ENCODE results near the gene ANKRD62. TPM values are rescaled to one million over a fixed set of nuclear protein-coding genes. Genes with fewer than 3 reads are reported as not detected.
"Not testable (repeated sequence)": the region's sequence is repeated elsewhere in the genome, so short reads cannot be mapped to it uniquely, and the experiment has no call there.

ANKRD62 gene
- polyA plus RNA-seq, 4 donors, result 0.27 TPM; not detected in 3

- no peak for DNase-seq
- no peaks in the 10 kb centered on the region for H3K9me3 ChIP-seq (ENCODE audit: control insufficient read depth in 2 of 2, insufficient read depth in 1 of 2, low read depth in 1 of 2, low read length in 1 of 2)
- FAIRE-seq, result no peak
- peaks cover 0 to 4% (median 0%) of the 10 kb centered on the region in 3 donors for H3K27me3 ChIP-seq (ENCODE audit: control insufficient read depth in 3 of 3, insufficient read depth in 3 of 3, low read length in 3 of 3)
- no peaks in the 10 kb centered on the region for H3K36me3 ChIP-seq (ENCODE audit: control insufficient read depth in 3 of 3, insufficient read depth in 2 of 3, low read depth in 1 of 3, low read length in 3 of 3)
- 31 to 53% (median 46%) methylated on average over 1 of the region's 1 CpG for WGBS, 3 donors
- H3K4me1 ChIP-seq (ENCODE audit: control insufficient read depth in 3 of 3, insufficient read depth in 2 of 3, low read depth in 1 of 3, low read length in 2 of 3), result no peaks in the 10 kb centered on the region
- no peak overlapping the region for H3K4me3 ChIP-seq (ENCODE audit: low read depth in 1 of 3, low read length in 3 of 3)
- no peak overlapping the region for H3K27ac ChIP-seq (ENCODE audit: low read depth in 1 of 3, low read length in 2 of 3)
These were observed 20.6 kb upstream of the ANKRD62 start for GRCh38 chr18:12072996-12073395.

GRCh38 chr18:12074736-12075135 lies 18.9 kb upstream of the ANKRD62 start:
- Histone ChIP-seq H3K4me1 (ENCODE audit: control insufficient read depth in 3 of 3, insufficient read depth in 2 of 3, low read depth in 1 of 3, low read length in 2 of 3) (no peaks in the 10 kb centered on the region), H3K36me3 (ENCODE audit: control insufficient read depth in 3 of 3, insufficient read depth in 2 of 3, low read depth in 1 of 3, low read length in 3 of 3) (no peaks in the 10 kb centered on the region), H3K27me3 (ENCODE audit: control insufficient read depth in 3 of 3, insufficient read depth in 3 of 3, low read length in 3 of 3) (peaks cover 0 to 4% (median 0%) of the 10 kb centered on the region in 3 donors), H3K27ac (ENCODE audit: low read depth in 1 of 3, low read length in 2 of 3) (no peak overlapping the region), H3K9me3 (ENCODE audit: control insufficient read depth in 2 of 2, insufficient read depth in 1 of 2, low read depth in 1 of 2, low read length in 1 of 2) (no peaks in the 10 kb centered on the region), H3K4me3 (ENCODE audit: low read depth in 1 of 3, low read length in 3 of 3) (no peak overlapping the region)
- no peak for DNase-seq
- FAIRE-seq, result no peak
- 80 to 89% (median 86%) methylated on average over 3 of the region's 3 CpGs for WGBS, 3 donors

DNA sequence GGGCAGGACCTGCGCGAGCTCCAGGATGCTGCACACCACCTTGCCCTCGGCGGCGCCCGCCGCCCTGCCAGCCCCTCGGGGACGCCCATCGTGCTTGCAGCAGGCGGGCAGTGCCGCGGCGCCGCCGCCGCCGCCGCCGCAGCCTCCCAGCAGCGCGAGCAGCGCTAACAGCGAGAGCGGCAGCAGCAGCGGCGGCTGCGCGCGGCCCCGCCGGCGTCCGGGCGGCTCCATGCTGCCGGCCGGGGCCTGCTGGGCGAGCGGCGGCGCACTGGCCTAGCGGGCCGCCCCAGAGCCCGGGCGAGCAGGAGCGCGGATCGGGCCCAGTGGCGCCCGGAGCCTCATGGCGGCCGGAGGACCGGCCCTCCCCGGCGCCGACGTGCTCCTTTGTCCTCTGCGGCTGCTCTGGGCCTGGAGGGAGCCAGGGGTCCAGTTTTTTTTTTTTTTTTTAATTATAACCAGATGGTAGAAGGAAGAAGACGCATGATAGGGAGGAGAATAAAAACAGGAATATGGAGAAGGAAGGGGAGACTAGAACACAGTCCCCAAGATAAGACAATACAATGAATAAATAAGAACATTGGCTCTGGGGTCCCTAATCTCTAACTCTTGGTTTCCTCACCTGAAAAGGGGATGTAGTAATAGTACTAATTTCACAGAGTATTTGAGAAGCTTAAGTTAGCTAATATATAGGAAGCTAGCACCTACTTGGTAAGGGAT lies 17.1 kb upstream of the ANKRD62 start:
- peaks cover 0 to 4% (median 0%) of the 10 kb centered on the region in 3 donors for H3K27me3 ChIP-seq (ENCODE audit: control insufficient read depth in 3 of 3, insufficient read depth in 3 of 3, low read length in 3 of 3)
- DNase-seq, result peak in 1 of 2 donors; percentile 32
- peak overlapping the region in 1 of 3 donors; percentile 44 for H3K4me3 ChIP-seq (ENCODE audit: low read depth in 1 of 3, low read length in 3 of 3)
- H3K4me1 ChIP-seq (ENCODE audit: control insufficient read depth in 3 of 3, insufficient read depth in 2 of 3, low read depth in 1 of 3, low read length in 2 of 3), result no peaks in the 10 kb centered on the region
- H3K36me3 ChIP-seq (ENCODE audit: control insufficient read depth in 3 of 3, insufficient read depth in 2 of 3, low read depth in 1 of 3, low read length in 3 of 3), result no peaks in the 10 kb centered on the region
- FAIRE-seq, result no peak
- no peak overlapping the region for H3K27ac ChIP-seq (ENCODE audit: low read depth in 1 of 3, low read length in 2 of 3)
- WGBS, 3 donors, result 29 to 41% (median 36%) methylated on average over 19 to 59 of the region's 59 CpGs
- H3K9me3 ChIP-seq (ENCODE audit: control insufficient read depth in 2 of 2, insufficient read depth in 1 of 2, low read depth in 1 of 2, low read length in 1 of 2), result no peaks in the 10 kb centered on the region

DNA sequence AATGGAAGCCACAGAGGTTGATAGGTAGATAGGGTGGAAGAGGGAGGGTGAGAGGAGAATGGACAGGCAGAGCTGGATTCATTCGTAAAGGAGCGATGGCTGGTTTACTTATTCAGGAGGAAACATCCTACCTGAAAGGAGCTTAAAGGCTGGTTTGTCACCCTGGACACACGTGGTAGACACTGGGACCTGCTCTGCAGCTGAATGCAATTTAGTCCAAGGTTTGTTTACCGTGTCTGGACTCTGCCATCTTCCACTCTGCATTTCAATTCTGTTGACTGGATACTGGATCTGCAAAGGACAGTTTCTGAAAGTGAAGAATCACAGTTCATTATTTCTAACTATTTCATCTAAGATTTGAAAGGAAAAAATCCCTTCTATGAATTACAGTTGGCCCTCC lies 15.6 kb upstream of the ANKRD62 start:
- H3K4me1 ChIP-seq (ENCODE audit: control insufficient read depth in 3 of 3, insufficient read depth in 2 of 3, low read depth in 1 of 3, low read length in 2 of 3); H3K9me3 ChIP-seq (ENCODE audit: control insufficient read depth in 2 of 2, insufficient read depth in 1 of 2, low read depth in 1 of 2, low read length in 1 of 2); H3K27ac ChIP-seq (ENCODE audit: low read depth in 1 of 3, low read length in 2 of 3); H3K4me3 ChIP-seq (ENCODE audit: low read depth in 1 of 3, low read length in 3 of 3); H3K36me3 ChIP-seq (ENCODE audit: control insufficient read depth in 3 of 3, insufficient read depth in 2 of 3, low read depth in 1 of 3, low read length in 3 of 3); H3K27me3 ChIP-seq (ENCODE audit: control insufficient read depth in 3 of 3, insufficient read depth in 3 of 3, low read length in 3 of 3); DNase-seq; FAIRE-seq: not testable (repeated sequence)
- 35 to 42% (median 38%) methylated on average over 2 of the region's 4 CpGs for WGBS, 3 donors

DNA sequence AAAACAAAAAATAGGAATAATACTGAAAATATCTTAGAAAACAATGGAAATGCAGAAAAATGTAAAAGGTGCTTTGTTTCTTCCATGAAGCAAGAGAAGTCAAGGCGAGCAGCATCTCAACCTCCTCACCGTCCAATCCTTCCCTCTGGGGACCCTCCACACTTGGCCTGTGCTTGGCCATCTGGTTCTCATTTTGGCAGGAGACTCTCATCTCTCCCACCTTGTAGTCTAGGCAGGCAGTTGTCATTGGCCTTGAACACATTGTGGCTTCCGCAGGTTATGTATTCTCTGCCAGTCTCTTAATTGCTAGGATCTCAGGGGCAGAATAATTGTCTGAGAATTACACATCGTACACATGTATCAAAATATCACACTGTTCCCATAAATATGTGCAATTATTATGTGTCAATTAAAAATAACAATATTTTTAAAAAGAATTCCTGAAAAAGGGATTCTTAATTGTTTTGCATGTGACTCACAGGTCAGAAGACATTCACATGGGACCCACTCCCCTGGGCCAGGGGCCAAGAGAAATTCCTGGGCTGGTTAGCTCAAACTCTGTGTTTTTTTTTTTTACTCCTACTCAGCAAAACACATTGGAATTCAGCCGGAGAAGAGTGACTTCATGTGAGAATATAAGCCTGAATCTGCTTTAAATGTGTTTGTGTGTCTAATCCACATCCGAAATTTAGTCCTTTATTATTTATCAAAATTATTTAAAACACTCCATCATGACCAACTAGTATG lies 14.0 kb upstream of the ANKRD62 start:
- FAIRE-seq, result no peak
- Histone ChIP-seq H3K4me3 (ENCODE audit: low read depth in 1 of 3, low read length in 3 of 3) (no peak overlapping the region), H3K27ac (ENCODE audit: low read depth in 1 of 3, low read length in 2 of 3) (no peak overlapping the region), H3K4me1 (ENCODE audit: control insufficient read depth in 3 of 3, insufficient read depth in 2 of 3, low read depth in 1 of 3, low read length in 2 of 3) (no peaks in the 10 kb centered on the region), H3K36me3 (ENCODE audit: control insufficient read depth in 3 of 3, insufficient read depth in 2 of 3, low read depth in 1 of 3, low read length in 3 of 3) (no peaks in the 10 kb centered on the region), H3K9me3 (ENCODE audit: control insufficient read depth in 2 of 2, insufficient read depth in 1 of 2, low read depth in 1 of 2, low read length in 1 of 2) (no peaks in the 10 kb centered on the region), H3K27me3 (ENCODE audit: control insufficient read depth in 3 of 3, insufficient read depth in 3 of 3, low read length in 3 of 3) (peaks cover 0 to 4% (median 0%) of the 10 kb centered on the region in 3 donors)
- WGBS, 3 donors, result 72 to 87% (median 85%) methylated on average over 6 of the region's 6 CpGs
- peak in 1 of 2 donors; percentile 20 for DNase-seq

- no peak for DNase-seq
- no peak overlapping the region for H3K27ac ChIP-seq (ENCODE audit: low read depth in 1 of 3, low read length in 2 of 3)
- no peak overlapping the region for H3K4me3 ChIP-seq (ENCODE audit: low read depth in 1 of 3, low read length in 3 of 3)
- FAIRE-seq, result no peak
- 84 to 96% (median 93%) methylated on average over 12 to 13 of the region's 13 CpGs for WGBS, 3 donors
- no peaks in the 10 kb centered on the region for H3K36me3 ChIP-seq (ENCODE audit: control insufficient read depth in 3 of 3, insufficient read depth in 2 of 3, low read depth in 1 of 3, low read length in 3 of 3)
- no peaks in the 10 kb centered on the region for H3K4me1 ChIP-seq (ENCODE audit: control insufficient read depth in 3 of 3, insufficient read depth in 2 of 3, low read depth in 1 of 3, low read length in 2 of 3)
- H3K9me3 ChIP-seq (ENCODE audit: control insufficient read depth in 2 of 2, insufficient read depth in 1 of 2, low read depth in 1 of 2, low read length in 1 of 2), result no peaks in the 10 kb centered on the region
- H3K27me3 ChIP-seq (ENCODE audit: control insufficient read depth in 3 of 3, insufficient read depth in 3 of 3, low read length in 3 of 3), result no peaks in the 10 kb centered on the region
These were observed 8.5 kb upstream of the ANKRD62 start for GRCh38 chr18:12085136-12085535.

DNA sequence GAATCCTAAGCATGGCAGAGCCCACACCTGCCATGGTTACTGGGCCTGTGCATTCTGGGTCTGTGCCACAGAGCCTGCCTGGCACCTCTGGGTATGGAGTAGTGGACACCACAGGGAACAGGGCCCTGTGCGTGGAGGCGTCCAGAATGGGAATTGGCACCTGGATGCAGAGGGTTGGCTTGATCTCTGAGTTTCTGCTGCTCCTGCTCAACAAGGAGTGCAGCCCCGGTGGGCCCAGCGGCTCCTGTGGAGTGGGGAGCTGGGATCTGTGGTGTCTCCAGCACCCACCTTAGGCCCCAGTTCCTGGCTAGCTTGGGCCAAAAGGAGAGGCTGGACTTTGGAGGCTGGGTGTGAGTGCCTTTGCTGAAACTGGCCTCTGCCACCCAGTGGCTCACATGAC lies 7.9 kb upstream of the ANKRD62 start:
- no peak for FAIRE-seq
- H3K27ac ChIP-seq (ENCODE audit: low read depth in 1 of 3, low read length in 2 of 3), result no peak overlapping the region
- H3K4me1 ChIP-seq (ENCODE audit: control insufficient read depth in 3 of 3, insufficient read depth in 2 of 3, low read depth in 1 of 3, low read length in 2 of 3), result no peaks in the 10 kb centered on the region
- DNase-seq, result no peak
- H3K4me3 ChIP-seq (ENCODE audit: low read depth in 1 of 3, low read length in 3 of 3), result no peak overlapping the region
- no peaks in the 10 kb centered on the region for H3K9me3 ChIP-seq (ENCODE audit: control insufficient read depth in 2 of 2, insufficient read depth in 1 of 2, low read depth in 1 of 2, low read length in 1 of 2)
- H3K36me3 ChIP-seq (ENCODE audit: control insufficient read depth in 3 of 3, insufficient read depth in 2 of 3, low read depth in 1 of 3, low read length in 3 of 3), result no peaks in the 10 kb centered on the region
- no peaks in the 10 kb centered on the region for H3K27me3 ChIP-seq (ENCODE audit: control insufficient read depth in 3 of 3, insufficient read depth in 3 of 3, low read length in 3 of 3)
- WGBS, 3 donors, result 84 to 89% (median 85%) methylated on average over 4 of the region's 4 CpGs

GRCh38 chr18:12086249-12086648 lies 7.4 kb upstream of the ANKRD62 start:
- WGBS, 3 donors, result 8 to 65% (median 31%) methylated on average over 4 to 5 of the region's 5 CpGs
- FAIRE-seq, result no peak
- Histone ChIP-seq H3K9me3 (ENCODE audit: control insufficient read depth in 2 of 2, insufficient read depth in 1 of 2, low read depth in 1 of 2, low read length in 1 of 2) (no peaks in the 10 kb centered on the region), H3K27me3 (ENCODE audit: control insufficient read depth in 3 of 3, insufficient read depth in 3 of 3, low read length in 3 of 3) (no peaks in the 10 kb centered on the region), H3K36me3 (ENCODE audit: control insufficient read depth in 3 of 3, insufficient read depth in 2 of 3, low read depth in 1 of 3, low read length in 3 of 3) (no peaks in the 10 kb centered on the region), H3K27ac (ENCODE audit: low read depth in 1 of 3, low read length in 2 of 3) (peak overlapping the region in 1 of 3 donors; percentile 62), H3K4me1 (ENCODE audit: control insufficient read depth in 3 of 3, insufficient read depth in 2 of 3, low read depth in 1 of 3, low read length in 2 of 3) (no peaks in the 10 kb centered on the region), H3K4me3 (ENCODE audit: low read depth in 1 of 3, low read length in 3 of 3) (no peak overlapping the region)
- peak in 1 of 2 donors; percentile 89 for DNase-seq
